Heart left ventricle (tissue), 13 donors: ENCODE measurements around the gene OR2S2.
"Not testable (repeated sequence)": the region's sequence is repeated elsewhere in the genome, so short reads cannot be mapped to it uniquely, and the experiment has no call there.

Experiments used
- CTCF ChIP-seq, 12 donors: fragments of 200-600 bp; sonication (generic) in 4 of 12; IDR thresholded peaks; one replicate each; pipeline versions ENCODE4 v1.5.0 to v1.8.0; 2018 to 2022; ENCODE audit warnings: antibody characterized with exemption in 12 of 12, mild to moderate bottlenecking in 5 of 12
- POLR2A ChIP-seq, 2 donors: fragments of 450-650 bp; IDR thresholded peaks; one replicate each; pipeline ENCODE4 v1.6.1; 2017; ENCODE audit warnings: antibody characterized with exemption in 2 of 2, mild to moderate bottlenecking in 2 of 2, moderate library complexity in 2 of 2
- donor health status: ischemic (EF 13 %, LVEDD 7.1; RV severe dilation, severe dysfunction).
- donor health status: DM: no; HTN: yes; CAD: no.
- donor health status: DM: no; HTN: no; CAD: no.
- donor health status: ischemic (EF 25% LVEDD 6.9; RV normal size, moderate dysfunction).
- donor health status: ischemic (EF 25% LVEDD 5.7; RV mildly dilated, moderate dysfunction).
- donor health status: ischemic (EF 35%, LVEDD 5.7; RV mildly dilated, moderate dysfunction).
- donor health status: nonischemic (EF 11% LVEDD 7.7; RV severe dilation, severe dysfunction).
- donor health status: DM: yes; HTN: yes; CAD: no.
- donor health status: PGD.
- donor health status: ischemic (EF 29% LVEDD 5.4; RV normal size, mild dysfunction).
- donor health status: nonischemic (EF 23%, LVEDD 6.1; RV moderate dilation, normal function).

- TF ChIP-seq CTCF, POLR2A (IDR thresholded peaks at IDR 0.05): not testable (repeated sequence)
These were observed 35.2 kb upstream of the OR2S2 start for GRCh38 chr9:35993136-35993535.
